ENCODE results near the gene PLCE1.

PLCE1 gene

DNA sequence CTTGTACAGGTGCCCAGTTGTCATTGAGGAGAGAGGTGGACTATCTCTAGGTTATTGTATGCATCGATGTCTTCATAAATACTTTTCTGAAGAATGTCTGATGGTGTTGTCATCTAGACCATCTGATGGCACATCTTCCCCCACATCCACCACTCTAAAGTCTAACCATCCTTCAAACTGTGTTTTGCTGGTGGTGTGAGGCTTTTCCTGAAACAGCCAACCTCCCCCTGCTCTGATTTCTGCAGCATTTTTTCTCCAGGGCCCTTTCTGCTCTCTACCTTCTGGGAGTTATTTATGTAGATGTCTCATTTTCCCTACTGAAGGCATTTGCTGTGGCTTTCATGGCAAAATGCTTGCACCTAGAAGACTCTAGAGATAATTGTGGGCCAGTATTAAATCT, 1.5 kb downstream of the PLCE1 start:
- DNase-seq = no peak

DNA sequence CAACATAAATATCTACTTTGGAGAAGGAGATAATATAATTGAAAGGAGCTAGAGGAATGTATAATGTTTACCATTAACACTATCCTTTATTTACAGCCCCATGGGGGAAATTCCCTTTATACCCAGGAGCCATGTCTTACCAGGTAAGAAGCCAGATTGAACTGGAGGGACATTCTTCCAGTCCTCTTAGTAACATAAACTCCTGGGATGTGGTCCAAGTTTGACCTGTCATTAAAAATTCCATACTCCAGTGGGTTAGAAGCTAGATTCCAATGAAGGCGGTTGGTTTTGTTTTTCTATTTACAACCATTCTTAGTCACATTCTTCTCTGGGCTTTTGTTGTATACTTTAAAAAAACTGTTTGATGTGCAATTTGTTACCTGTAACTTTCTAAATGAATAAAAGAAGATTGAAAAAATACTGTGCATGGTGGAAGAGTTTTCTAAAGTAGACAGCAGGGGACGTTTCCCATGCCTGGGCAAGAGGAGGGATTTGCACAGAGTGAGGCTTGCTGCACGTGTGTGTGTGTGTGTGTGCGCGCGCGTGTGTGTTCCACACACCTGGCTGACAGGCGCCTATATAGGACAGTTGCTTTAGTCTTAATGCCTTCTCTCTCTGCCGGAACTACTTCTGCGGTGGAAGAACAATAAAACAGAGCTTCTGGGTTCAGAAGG, 2.0 kb downstream of the PLCE1 start:
- DNase-seq = no peak

DNA sequence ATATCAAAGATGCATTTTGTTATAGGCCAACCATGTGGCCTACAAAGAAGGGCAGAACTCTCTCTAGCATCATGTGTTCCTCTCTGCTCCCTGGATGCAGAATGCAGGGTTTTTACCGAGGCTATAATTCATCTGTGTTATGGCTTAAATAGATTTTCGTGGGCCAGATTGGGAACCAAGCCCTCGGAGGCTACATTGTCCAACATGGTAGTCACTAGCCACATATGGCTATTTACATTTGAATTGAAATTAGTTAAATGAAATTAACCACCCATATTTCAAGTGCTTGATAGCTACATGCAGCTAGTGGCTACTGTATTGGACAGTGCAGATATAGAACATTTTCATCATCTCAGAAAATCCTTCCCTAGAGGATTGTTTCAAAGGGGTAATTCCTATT, 2.8 kb downstream of the PLCE1 start:
- no peak for DNase-seq

DNA sequence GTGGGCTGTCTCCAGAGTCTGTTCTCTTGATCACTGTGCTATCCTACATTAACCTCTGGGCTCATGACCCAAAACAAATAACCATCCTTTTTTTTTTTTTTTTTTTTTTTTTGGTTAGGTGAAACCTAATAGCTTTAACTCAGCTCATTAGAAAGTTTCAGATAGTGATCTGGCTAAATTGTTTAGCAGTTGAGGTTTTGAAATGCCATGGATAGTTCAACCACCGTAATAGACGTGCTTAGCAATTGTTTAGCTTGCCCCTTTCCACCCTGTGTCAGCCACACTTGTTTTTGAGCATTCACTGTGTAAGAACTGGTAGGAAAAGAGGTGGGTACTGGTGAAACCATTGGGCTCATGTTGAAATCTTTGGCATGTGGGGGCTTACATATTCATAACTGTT, 3.8 kb downstream of the PLCE1 start:
- no peak for DNase-seq

DNA sequence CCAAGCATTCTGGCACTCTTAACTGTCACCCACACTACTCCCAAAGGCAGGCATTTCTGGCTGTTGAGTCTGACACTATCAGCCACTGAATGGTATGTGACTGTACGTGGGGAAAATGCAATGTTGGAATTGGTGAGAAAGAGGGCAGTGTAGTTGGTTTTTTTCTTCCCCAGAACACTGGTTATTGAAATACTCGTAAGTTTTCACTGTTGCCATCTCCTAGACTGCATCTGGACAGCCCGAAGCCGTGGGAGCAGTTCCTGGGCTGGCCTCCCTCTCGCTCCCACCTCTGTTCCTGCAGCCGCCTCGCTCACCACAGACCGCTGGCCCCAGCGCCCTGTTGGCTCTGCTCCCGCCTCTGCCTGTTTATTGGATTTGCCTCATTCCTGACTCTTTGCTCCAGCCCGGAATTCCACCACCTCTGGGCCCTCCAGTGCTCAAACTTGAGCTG, 5.7 kb downstream of the PLCE1 start:
- no peak for DNase-seq

DNA sequence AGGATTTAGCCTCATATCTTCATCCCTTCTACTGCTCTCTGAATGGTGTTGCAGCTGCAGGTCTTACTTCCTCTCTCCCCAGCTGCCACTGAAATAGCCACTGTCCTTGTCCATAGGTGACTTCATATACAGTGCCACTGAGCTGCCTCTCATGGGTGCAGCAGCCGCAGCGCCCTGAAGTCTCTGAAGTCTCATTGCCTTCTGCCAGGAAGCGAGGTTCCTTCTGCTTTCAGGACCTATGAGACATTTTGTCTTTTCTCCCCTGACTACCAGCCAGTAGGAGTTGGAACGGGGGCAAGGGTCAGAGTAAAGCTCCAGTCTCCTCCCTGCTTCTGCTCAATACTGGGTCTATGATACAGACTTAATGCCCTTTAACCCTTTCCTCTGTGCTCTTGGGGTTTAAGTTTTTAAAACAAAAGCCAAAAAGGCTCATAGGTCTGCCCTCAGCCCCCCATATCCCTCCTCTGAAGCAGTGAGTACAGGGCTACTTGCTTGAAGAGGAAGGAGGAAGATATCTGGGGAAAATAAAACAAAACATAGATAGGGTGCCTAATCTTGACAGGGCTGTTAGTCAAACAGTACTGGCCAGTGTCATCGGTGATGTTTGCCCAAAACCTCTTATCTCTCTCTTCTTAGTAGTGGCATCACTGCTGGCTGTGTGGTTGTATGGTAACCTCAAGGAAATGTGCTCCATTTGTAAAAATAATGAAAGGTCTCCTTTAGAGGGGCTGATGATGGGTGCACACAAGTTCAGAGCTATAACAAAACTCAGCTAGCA, 7.1 kb downstream of the PLCE1 start:
- DNase-seq = no peak

DNA sequence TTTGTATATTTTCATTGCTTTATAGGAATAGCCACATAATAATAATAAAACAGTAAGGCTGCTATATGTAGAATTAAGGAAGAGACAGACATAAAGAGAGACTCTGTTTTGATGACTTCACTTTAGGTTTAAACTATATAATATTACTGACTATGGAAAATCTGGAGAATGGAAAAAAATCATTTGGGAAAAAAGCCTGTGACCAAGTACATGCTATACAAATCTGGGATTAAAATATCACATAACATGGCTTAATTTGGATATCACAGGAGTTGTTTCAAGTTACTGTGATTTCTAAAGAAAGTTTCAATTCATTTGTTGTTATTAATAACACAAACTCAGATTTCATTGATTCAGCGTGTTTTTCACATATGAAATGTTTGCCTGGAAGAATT, 7.7 kb downstream of the PLCE1 start:
- DNase-seq = no peak

DNA sequence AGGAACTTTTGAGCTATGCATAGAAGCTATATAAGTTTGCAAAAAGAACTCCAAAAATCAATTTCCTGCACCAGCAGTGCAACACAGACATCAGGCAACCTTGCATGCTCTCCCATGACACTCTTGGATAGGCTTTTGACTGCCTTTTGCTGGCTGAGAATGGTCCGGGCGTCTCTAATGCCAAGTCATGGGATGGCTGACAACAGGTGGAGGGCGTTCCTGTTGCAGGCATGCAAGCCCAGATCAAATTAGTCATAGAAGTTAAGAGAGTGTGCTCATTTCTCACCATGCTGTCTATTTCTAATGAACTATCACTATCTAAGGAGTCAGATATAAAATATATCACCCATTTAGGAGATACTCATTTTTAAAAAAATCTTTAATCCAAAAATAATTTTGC, 8.4 kb downstream of the PLCE1 start:
- DNase-seq = no peak

DNA sequence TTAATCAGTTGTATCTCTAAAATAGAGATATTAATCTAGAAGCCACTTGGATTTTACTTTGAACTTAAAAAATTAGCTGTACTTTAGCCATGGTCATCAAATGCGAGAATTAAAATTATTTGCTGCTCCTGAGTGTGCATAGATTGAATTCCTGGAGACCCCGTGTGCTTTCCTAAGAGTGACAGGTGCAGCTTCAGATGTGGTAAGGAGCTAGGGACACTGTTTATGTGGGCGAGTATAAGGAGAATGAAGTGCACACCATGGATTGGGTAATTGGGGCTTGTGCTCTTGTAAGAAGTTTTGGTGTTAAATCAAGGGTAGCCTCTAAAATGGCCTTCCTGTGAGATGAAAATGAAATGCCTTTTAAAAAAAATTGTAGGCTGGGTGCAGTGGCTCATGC, 9.8 kb downstream of the PLCE1 start:
- no peak for DNase-seq

DNA sequence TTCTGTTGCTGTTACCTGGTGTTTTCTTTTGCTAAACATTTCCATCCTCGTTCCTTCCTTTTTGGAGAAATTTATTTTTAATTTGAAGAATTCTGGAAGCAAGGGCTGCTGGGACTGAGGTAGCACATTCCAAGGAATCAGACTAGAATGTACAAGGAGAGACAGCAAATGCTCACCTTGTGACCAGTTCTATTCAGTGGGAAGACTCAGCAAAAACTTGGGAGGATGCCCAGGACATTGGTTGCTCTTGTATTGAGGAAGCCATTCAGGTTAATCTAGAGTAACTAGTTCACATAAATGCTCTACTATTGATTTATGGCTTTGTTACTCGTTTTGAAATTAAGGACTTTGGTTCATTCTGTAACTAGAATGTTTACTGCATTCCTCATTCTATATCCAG, 11.3 kb downstream of the PLCE1 start:
- no peak for DNase-seq

DNA sequence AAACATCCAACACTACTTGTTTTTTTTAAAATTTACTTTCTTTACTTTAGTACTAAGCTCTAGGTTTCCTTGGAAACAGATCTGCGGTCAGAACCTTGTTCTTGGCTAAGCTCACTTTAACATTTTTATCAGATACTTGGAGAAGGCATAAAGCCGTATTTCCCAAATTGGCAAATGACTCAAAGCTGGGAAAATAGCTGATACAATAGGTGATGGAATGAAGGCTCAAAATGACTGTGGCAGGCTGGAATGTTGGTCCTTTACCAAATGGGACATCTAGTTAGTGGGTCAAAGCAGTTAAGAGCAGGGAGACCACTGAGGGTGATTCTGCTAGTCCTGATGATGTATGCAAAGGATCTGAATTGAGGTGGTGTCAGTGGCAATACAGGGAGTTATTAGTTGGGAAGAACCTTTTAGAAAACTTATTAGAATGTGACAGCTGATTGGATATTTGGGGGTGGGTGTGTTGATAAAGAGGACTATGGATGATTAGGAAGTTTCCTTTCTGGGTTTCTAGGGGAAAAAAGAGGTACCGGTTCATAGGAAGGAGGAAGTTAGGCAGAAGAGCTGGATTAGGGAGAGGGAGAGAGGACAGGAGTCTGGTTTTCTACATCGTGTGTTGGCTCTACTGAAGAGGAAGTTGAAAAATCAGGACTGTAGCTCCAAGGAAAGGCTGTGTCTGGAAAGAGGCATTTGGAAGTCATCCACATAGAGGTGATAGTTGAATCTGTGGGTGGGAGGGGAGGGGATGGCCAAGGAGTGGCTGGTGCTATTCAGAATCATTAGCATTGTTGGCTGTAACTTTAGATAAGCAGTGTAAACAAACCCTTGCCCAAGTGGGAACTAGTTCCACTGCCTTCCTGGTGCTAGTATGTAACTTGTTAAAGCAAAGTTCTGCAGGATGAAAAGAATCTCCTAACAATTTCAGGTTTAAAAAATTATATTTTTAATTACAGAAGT, 13.1 kb downstream of the PLCE1 start:
- no peak for DNase-seq

DNA sequence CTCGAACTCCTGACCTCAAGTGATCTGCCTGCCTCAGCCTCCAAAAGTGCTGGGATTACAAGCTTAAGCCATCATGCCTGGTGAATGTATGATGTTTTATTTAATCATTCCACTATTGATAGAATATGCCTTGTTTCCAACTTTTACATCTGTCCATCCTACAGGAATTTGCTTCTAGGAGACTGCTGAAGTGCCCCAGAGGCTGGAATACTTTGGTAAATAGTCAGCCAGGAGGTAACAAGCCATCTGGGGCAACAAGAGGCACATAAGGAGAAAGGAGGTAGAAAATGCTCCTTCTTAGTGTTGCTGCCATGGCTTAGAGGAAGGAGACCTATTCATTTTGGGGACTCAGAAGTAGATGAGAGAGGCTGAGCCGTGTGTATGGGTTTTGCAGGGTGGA, 14.8 kb downstream of the PLCE1 start:
- DNase-seq = no peak

DNA sequence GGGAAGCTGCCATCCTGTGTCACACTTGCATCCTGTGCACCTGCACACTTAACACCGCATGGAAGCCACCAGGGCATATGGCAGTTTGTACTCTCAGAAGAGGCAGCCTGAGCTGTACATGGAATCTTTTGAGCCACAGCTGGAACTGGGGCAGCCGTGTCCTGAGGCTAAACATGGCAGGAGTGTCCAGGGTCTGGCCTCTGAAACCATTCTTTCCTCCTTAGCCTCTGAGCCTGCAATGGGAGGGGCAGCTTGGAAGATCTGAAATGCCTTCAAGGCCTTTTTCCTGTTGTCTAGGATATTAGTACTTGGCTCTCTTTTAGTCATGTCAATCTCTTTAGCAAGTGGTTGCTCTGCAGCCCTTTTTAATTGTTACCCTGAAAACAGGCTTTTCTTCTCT, 16.4 kb downstream of the PLCE1 start:
- DNase-seq = no peak

DNA sequence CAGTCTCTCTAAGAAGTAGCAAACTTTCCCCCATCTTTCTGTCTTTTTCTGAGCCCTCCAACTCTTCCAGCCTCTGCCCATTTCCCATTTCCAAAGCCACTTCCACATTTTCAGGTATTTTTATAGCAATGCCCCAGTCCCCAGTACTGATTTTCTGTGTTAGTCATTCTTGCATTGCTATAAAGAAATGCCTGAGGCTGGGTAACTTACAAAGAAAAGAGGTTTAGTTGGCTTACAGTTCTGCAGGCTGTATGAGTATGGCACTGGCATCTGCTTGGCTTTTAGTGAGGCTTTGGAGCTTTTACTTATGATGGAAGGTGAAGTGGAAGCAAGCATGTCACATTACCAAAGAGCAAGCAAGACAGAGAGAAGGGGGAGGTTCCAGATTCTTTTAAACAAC, 17.2 kb downstream of the PLCE1 start:
- no peak for DNase-seq

DNA sequence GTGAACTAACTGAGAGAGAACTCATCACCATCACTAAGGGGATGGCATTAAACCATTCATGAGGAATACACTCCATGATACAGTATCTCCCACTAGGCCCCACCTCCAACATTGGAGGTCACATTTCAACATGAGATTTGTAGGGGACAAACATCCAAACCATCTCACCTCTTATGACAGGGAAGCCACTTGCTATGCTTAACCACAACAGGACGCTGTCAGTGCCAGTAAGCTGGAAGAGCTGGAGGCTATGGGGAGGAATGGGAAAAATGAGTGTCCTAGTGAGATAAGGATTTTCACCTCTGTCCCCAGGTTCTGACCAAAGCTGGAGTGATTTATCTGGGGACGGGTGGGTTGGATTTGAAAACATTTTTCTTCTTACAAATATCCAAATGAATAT, 17.6 kb downstream of the PLCE1 start:
- DNase-seq = no peak

DNA sequence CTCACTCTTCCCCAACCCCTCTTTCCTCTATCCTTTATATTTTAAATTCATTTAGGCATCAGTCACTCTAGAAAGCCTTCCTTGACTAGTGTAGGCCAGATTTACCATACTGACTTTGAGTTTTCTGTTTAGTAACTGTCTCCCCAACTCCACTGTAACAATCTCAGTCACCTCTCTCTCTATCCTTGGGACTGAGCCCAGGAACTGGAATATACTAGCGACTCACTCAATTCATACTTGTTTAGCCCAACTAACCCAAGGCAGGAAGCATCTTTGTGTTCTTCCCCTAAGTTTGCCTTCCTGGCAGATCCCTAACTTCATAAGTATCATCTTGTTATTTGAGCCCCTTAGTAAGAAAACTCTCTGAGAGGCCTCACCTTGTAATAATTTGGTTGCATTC, 19.1 kb downstream of the PLCE1 start:
- DNase-seq = no peak

DNA sequence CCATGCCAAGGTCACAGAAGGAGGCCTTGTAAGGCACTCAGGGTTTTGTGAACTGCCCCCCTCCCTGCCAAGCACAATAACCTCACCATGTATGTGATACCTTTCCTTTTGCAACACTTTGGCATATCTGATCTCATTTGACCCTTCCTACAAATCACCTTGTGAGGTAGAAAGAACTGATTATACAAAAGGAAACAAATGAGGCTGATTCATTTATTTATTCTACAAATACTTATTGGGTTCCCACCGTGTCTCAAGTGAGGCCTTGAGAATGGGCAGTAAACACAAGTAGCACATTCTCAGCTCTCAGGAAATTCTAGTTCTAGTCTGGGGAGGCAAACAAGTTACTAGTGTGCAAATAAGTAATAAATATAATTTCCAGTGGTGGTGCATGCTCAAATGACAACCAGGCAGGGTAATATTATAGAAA, 19.6 kb downstream of the PLCE1 start:
- no peak for DNase-seq

DNA sequence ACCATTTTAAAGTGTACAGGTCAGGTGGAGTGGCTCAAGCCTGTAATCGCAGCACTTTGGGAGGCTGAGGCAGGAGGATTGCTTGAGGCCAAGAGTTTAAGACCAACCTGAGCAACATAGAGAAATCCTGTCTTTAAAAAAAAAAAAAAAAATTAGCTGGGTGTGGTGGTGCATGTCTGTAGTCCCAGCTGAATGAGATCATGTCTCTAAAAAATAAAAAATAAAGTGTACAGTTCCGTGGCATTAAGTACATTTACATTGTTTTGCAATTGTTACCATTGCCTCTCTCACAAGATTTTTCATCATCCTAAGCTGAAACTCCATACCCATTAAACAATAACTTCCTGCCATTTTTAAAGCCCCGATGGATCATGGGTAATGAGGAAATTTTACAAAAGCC, 20.6 kb downstream of the PLCE1 start:
- no peak for DNase-seq

DNA sequence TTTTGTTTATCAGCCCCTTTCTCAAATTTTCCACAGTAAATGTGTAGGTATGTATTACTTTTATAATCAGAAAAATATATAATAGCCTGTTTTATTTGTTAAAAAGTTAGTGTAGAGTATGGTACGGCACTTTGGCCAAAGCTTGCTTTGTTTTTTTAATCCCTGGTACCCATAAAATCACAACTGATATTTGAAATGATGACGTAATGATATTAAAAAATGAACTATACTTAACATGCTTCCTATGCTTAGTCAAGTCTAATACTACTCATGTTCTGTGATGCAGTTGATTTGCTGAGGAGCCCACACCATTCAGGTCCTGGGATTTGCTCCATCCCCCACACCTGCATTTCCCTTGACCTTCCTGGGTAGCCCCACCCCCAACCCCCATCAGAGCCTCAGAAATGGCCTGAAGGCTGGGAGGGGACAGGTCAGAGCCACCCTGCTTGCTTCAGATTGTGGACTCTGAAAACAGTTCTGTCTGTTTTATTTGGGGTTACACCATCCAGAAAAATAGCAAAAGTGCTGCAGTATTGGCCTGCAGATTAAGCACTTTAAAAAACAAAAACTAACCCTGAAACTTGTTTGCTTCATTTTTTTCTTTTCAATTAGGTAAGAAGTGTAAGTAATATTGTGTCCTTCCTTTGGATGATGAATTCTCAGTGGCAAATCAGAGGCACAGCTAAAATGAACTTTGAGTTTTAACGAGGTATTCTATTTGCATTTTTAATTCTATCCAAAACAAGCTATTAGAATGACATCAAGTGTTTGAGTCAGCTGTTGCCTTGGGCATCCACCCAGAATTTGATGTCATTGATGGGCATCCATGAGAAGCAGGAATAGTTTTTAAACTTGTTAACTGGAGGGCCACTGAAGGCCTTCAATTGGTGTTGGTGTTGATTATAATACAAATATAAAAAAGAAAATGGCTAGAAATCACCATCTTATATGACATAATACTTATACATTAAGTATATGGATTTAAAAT, 23.3 kb downstream of the PLCE1 start:
- no peak for DNase-seq

DNA sequence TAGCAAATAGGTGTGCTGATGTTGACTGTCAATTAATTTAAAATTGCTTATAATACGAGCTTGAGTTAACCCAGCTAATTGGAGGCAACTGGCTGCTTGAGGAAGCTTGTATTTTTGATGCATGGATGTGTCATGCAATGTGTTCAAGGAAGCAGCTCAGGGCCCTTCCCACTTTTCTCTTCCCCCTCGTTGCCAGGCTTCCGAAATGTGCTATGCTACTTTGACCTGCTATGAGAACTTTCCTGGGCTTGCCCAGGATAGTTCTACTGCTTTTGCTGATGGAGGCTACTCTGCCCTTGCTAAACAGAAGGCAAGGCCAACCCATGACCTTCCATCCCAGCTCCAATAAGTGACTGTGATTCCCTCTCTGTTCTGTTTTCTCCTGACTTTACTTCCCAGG, 24.4 kb downstream of the PLCE1 start:
- no peak for DNase-seq

DNA sequence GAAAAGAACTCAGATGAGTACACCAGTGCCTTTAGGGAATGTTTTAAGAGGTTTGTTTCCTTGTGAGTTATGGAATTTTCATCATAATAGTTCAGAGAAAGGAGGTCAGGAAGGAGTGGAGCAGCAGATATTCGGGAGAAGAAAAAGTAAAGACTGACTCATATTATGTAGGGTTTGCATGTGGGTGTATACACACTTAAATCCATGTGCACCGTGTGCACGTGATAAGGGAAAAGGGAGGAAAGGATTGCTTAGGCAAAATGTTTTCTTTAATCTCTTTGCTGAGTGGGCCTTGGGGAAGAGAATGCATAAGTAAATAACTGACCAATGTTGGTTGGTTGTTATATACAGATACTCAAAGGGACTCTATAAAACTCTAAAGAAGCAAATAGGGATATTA, 30.2 kb downstream of the PLCE1 start:
- DNase-seq = no peak

DNA sequence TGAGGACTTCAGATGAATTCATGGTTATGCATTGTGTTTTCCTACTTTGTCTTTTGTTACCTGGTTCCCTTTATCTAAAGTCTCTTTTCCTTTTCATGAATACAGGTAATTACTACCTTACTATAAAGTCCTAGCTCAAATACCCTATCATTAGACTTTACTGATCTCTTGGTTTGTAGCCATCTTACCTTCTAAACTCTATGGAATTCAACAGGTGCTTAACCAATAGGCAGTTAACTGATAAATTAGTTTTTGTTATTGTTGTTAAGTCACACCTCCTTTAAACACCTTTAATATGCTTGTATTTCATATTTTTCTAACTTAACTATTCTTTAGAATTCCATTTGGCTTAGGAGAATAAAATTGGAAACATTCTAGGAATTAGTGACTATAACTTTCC, 30.7 kb downstream of the PLCE1 start:
- DNase-seq = no peak

Data from CD4-positive, alpha-beta T cell treated with Interleukin-6 for 4 hours (primary cell).